Sigmoid colon (tissue), 7 donors: ENCODE results near the gene MRTFA. TPM values are rescaled to one million over a fixed set of nuclear protein-coding genes. Genes with fewer than 3 reads are reported as not detected.

Source experiments
- DNase-seq: peaks from one replicate; pipeline ENCODE4 v3.0.0-alpha.2; 2019
- H3K27ac ChIP-seq, 4 donors: fragments of 200-600 bp; sonication (generic); one replicate each; pipeline ENCODE4 v1.5.1; 2016 to 2019; ENCODE audit warnings: mild to moderate bottlenecking in 1 of 4
- H3K27me3 ChIP-seq, 3 donors: fragments of 200-600 bp; sonication (generic); one replicate each; pipeline ENCODE4 v1.5.1; 2019; ENCODE audit warnings: mild to moderate bottlenecking in 1 of 3
- H3K36me3 ChIP-seq, 4 donors: fragments of 200-600 bp; sonication (generic); one replicate each; pipeline ENCODE4 v1.5.1; 2016 to 2019
- H3K4me1 ChIP-seq, 4 donors: fragments of 200-600 bp; sonication (generic); one replicate each; pipeline ENCODE4 v1.5.1; 2017 to 2019
- H3K4me3 ChIP-seq, 4 donors: fragments of 200-600 bp; sonication (generic); one replicate each; pipeline ENCODE4 v1.5.1; 2017 to 2019; ENCODE audit warnings: mild to moderate bottlenecking in 2 of 4, moderate library complexity in 1 of 4
- H3K9me3 ChIP-seq, 4 donors: fragments of 200-600 bp in 3 of 4; sonication (generic) in 3 of 4; one replicate each; pipeline versions ENCODE4 v1.5.1 to v1.6.1; 2013 to 2019
- CTCF ChIP-seq, 4 experiments: fragments of 450-650 bp in 3 of 4; fragments of 200-600 bp in 1 of 4; IDR thresholded peaks; one replicate each; pipeline ENCODE4 v1.5.1; 2016 to 2019; ENCODE audit warnings: antibody characterized with exemption in 4 of 4, mild to moderate bottlenecking in 3 of 4, moderate library complexity in 2 of 4
- EP300 ChIP-seq, 4 donors: sonication (generic); formaldehyde crosslinking; IDR thresholded peaks; one replicate each; pipeline ENCODE4 v1.6.1; 2017; ENCODE audit warnings: antibody characterized with exemption in 4 of 4
- POLR2A ChIP-seq, 2 donors: fragments of 450-650 bp; IDR thresholded peaks; one replicate each; pipeline ENCODE4 v1.6.1; 2016; ENCODE audit warnings: antibody characterized with exemption in 2 of 2, mild to moderate bottlenecking in 2 of 2, moderate library complexity in 2 of 2
- POLR2AphosphoS5 ChIP-seq, 4 donors: sonication (generic); formaldehyde crosslinking; IDR thresholded peaks; one replicate each; pipeline ENCODE4 v1.6.1; 2017; ENCODE audit warnings: antibody characterized with exemption in 4 of 4
- WGBS, 2 donors: extraction: QIAGEN DNeasy Blood & Tissue Kit; methylation state at CpG; one replicate each; pipeline ENCODE4 v1.1.7; 2013; 5-methylcytosine and 5-hydroxymethylcytosine counted together
- intact Hi-C: fragments of 100-400 bp; cut with DNase I; formaldehyde crosslinking; loops from one replicate; pipeline ENCODE4 v1.15.1; 2023
- polyA plus RNA-seq, 3 donors: library from polyadenylated mRNA; stranded (reverse); fragments of 200-250 nt; gene quantifications; one replicate each; pipeline ENCODE4 v1.2.3, GENCODE V29; 2013
- total RNA-seq, 4 donors: library from RNA; depleted of rRNA; stranded (reverse); fragments of >200 nt; gene quantifications; one replicate each; pipeline ENCODE4 v1.1.0, GENCODE V29; 2016
- donor health status: healthy with polysubstance abuse.
- donor health status: Bipolar disorder and iron deficiency.
- donor health status: healthy.

The MRTFA gene
- total and polyA plus RNA-seq, 7 donors, result 10.8 to 104 (median 29.2) TPM

- H3K36me3 ChIP-seq, result no peaks in the 10 kb centered on the region
- intact Hi-C loops, result loop anchor here (5.0 kb wide), 1 partner anchor 125 kb away; no protein-coding TSS in a partner anchor
- H3K4me1 ChIP-seq, result peaks cover 0 to 16% (median 7%) of the 10 kb centered on the region in 4 donors
- no peak for DNase-seq
- no peak for TF ChIP-seq POLR2AphosphoS5 (IDR thresholded peaks at IDR 0.05)
- WGBS, 2 donors, result 95 to 98% methylated on average over 2 of the region's 2 CpGs
- no peaks in the 10 kb centered on the region for H3K9me3 ChIP-seq
- no peaks in the 10 kb centered on the region for H3K27me3 ChIP-seq
- no peak overlapping the region for H3K4me3 ChIP-seq
- H3K27ac ChIP-seq, result no peak overlapping the region
Measured at GRCh38 chr22:40522141-40522540, 114.4 kb downstream of the MRTFA start.

GRCh38 chr22:40521046-40521445, 115.5 kb downstream of the MRTFA start:
- Histone ChIP-seq H3K27ac (no peak overlapping the region), H3K36me3 (no peaks in the 10 kb centered on the region), H3K4me3 (no peak overlapping the region), H3K27me3 (no peaks in the 10 kb centered on the region), H3K4me1 (peaks cover 0 to 20% (median 9%) of the 10 kb centered on the region in 4 donors), H3K9me3 (no peaks in the 10 kb centered on the region)
- no peak for TF ChIP-seq POLR2AphosphoS5 (IDR thresholded peaks at IDR 0.05)
- TF ChIP-seq EP300 (IDR thresholded peaks at IDR 0.05), result no peak
- no peak for TF ChIP-seq POLR2A (IDR thresholded peaks at IDR 0.05)
- no peak for TF ChIP-seq CTCF (IDR thresholded peaks at IDR 0.05)
- no peak for DNase-seq
- intact Hi-C loops, result loop anchor here (5.0 kb wide), 1 partner anchor 126 kb away; no protein-coding TSS in a partner anchor
- 78 to 85% methylated on average over 1 of the region's 1 CpG for WGBS, 2 donors

GRCh38 chr22:40520562-40520961, 116.0 kb downstream of the MRTFA start:
- 93 to 97% methylated on average over 2 of the region's 2 CpGs for WGBS, 2 donors
- no peak for DNase-seq
- intact Hi-C loops, result loop anchor here (5.0 kb wide), 1 partner anchor 127 kb away; no protein-coding TSS in a partner anchor
- TF ChIP-seq CTCF (IDR thresholded peaks at IDR 0.05), result no peak
- TF ChIP-seq POLR2AphosphoS5 (IDR thresholded peaks at IDR 0.05), result no peak
- no peak for TF ChIP-seq EP300 (IDR thresholded peaks at IDR 0.05)
- no peak for TF ChIP-seq POLR2A (IDR thresholded peaks at IDR 0.05)
- no peak overlapping the region for H3K27ac ChIP-seq
- no peaks in the 10 kb centered on the region for H3K36me3 ChIP-seq
- H3K9me3 ChIP-seq, result no peaks in the 10 kb centered on the region
- no peak overlapping the region for H3K4me3 ChIP-seq
- H3K27me3 ChIP-seq, result no peaks in the 10 kb centered on the region
- peaks cover 0 to 20% (median 10%) of the 10 kb centered on the region in 4 donors for H3K4me1 ChIP-seq

GRCh38 chr22:40519948-40520331, 116.6 kb downstream of the MRTFA start:
- H3K4me1 ChIP-seq, result peaks cover 0 to 20% (median 10%) of the 10 kb centered on the region in 4 donors
- TF ChIP-seq EP300 (IDR thresholded peaks at IDR 0.05), result no peak
- DNase-seq, result no peak
- no peaks in the 10 kb centered on the region for H3K27me3 ChIP-seq
- H3K9me3 ChIP-seq, result no peaks in the 10 kb centered on the region
- 36 to 77% methylated on average over 3 of the region's 3 CpGs for WGBS, 2 donors
- no peaks in the 10 kb centered on the region for H3K36me3 ChIP-seq
- H3K27ac ChIP-seq, result no peak overlapping the region
- intact Hi-C loops, result loop anchor here (5.0 kb wide), 1 partner anchor 127 kb away; no protein-coding TSS in a partner anchor
- no peak overlapping the region for H3K4me3 ChIP-seq

- Histone ChIP-seq H3K27ac (no peak overlapping the region), H3K4me1 (peaks cover 0 to 15% (median 7%) of the 10 kb centered on the region in 4 donors), H3K27me3 (no peaks in the 10 kb centered on the region), H3K9me3 (no peaks in the 10 kb centered on the region), H3K36me3 (no peaks in the 10 kb centered on the region), H3K4me3 (no peak overlapping the region)
- WGBS, 2 donors, result 10 to 40% methylated on average over 5 of the region's 5 CpGs
- DNase-seq, result no peak
- intact Hi-C loops, result no loop called here
- TF ChIP-seq EP300 (IDR thresholded peaks at IDR 0.05), result no peak
Measured at GRCh38 chr22:40519284-40519947, 117.1 kb downstream of the MRTFA start.

GRCh38 chr22:40518840-40519239, 117.7 kb downstream of the MRTFA start:
- Histone ChIP-seq H3K27me3 (no peaks in the 10 kb centered on the region), H3K27ac (no peak overlapping the region), H3K36me3 (no peaks in the 10 kb centered on the region), H3K4me3 (no peak overlapping the region), H3K4me1 (peaks cover 0 to 12% (median 4%) of the 10 kb centered on the region in 4 donors), H3K9me3 (no peaks in the 10 kb centered on the region)
- intact Hi-C loops, result no loop called here
- DNase-seq, result no peak
- WGBS, 2 donors, result 72 to 93% methylated on average over 4 of the region's 4 CpGs
- TF ChIP-seq CTCF (IDR thresholded peaks at IDR 0.05) (no peak), POLR2AphosphoS5 (IDR thresholded peaks at IDR 0.05) (no peak), EP300 (IDR thresholded peaks at IDR 0.05) (no peak), POLR2A (IDR thresholded peaks at IDR 0.05) (no peak)
